ENCODE data around the gene PRIMPOL.

Gene PRIMPOL

DNA sequence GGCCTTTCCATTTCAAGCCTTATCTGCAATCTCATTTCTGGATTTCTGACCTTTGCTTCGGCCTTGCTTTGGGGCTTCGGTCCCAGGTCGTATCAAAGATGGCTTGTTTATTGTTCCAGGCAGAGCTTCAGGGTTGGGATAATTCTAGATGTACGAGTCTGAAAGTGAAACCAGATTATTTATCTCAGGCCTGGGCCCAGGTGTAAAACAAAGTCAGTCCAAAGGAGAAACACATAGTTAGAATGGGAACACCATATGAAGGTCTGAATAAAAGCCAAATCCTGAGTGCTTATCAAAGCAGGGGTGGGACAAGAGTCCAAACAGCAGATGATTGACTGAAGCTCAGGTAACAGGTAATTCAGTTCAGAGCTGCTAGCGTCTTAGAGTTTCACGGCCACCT is 17.1 kb downstream of the PRIMPOL start:
- DNase-seq (ENCODE audit: low spot score) = no peak

GRCh38 chr4:184668096-184668495 is 18.6 kb downstream of the PRIMPOL start:
- no peak for DNase-seq (ENCODE audit: low spot score)

DNA sequence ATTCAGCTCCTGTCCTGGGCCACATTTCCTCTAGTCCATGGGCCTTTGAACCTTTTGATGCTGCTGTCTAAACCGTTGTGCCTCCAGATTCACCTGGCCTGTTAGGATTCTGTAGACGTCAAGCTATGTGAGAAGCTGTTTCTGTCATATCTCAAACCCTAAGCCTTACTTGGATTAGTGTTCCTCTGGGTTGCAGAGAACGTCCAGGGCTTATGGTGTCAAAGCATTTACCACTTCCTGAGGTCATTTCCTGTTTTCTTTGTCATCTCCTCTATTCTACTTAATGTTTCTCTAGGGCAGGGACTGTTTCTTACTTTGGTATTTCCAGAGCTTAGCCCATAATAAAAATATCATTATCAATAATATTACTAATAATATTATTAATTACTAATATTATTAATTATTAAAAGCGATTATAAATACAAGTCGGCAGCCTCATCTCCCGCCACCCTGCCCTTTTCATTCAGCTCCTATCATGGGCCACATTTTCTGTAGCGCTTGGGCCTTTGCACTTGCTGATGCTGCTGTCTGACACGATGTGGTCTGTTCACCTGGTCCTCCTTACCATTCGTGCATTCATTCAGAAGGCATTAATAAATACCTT is 19.1 kb downstream of the PRIMPOL start:
- no peak for DNase-seq (ENCODE audit: low spot score)

DNA sequence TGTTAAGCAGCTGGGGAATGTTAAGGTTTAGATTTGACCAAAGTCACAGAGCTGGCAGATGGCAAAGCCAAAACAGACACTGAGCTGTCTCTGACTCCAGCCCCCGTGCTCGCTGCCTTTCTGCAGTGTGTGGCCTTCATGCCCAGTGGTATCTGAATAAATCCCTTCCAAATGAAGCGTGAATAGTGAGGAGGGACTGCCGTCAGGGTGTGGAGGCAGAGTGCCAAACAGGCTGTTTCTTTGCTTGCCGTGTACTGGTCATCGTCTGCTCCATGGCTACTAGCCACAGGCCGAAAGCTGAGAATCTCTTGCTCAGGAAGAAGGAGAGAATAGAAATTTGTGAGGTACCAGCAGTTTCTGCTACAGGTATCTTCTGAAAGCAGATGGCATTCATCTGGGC is 19.7 kb downstream of the PRIMPOL start:
- no peak for DNase-seq (ENCODE audit: low spot score)

GRCh38 chr4:184671101-184671500 is 21.6 kb downstream of the PRIMPOL start:
- no peak for DNase-seq (ENCODE audit: low spot score)

DNA sequence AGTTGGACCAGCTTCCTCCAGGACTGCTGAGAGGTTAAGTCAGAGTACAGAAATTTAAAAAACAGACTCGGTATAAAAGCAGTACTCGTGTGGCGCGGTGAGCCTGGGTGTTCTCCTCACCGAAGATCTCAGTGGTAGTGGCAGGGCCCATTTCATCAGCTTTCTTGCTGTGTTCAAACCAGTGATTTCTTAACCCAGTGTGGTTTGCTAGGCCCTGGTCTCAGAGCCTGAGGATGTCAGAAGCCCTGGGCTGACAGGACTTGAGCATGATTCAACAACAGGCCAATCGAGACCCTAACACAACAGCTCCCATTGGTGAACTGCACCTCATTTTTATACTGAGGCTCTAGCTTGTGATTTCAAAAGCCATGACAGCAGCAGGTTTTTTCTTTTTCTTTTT is 23.2 kb downstream of the PRIMPOL start:
- no peak for DNase-seq (ENCODE audit: low spot score)

DNA sequence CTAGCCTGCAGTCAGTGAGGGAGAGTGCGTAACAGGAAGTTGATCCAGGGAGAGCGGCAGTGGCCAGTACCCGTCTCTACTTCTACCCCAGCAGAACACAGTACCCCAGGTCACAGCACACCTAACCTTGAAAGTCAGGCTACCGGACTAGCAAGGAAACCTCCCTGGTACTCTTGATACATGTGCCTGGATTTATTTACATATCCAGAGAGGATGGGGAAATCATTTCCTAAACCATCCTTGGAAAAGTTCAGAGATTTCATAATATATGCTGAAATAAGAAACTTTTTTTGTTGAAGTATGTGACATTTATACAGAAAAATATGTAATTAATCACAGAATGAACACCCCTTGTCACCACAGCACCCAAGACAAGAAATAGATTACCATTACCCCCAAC is 24.5 kb downstream of the PRIMPOL start:
- DNase-seq (ENCODE audit: low spot score) = no peak

DNA sequence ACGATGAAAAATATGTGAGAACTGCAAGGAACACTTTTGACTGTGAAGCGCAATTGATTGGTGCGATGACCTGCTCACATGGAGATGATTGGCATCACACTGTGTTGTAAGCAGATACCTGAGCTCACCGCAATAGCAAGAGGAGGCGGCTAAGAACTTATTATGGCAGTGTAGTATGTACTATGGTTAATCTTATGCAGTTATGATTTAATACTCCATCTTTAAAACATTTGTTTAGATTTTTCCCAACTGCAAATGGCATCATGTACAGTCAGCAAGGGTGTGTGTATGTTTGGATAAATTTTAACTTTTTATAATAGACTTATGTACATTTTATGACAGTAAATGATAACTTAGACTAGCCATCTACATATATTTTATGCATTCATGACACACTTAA is 25.5 kb downstream of the PRIMPOL start:
- no peak for DNase-seq (ENCODE audit: low spot score)

- no peak for DNase-seq (ENCODE audit: low spot score)
These were observed 26.4 kb downstream of the PRIMPOL start for GRCh38 chr4:184675821-184676492.

- no peak for DNase-seq (ENCODE audit: low spot score)
These were observed 31.2 kb downstream of the PRIMPOL start for GRCh38 chr4:184680698-184681097.

DNA sequence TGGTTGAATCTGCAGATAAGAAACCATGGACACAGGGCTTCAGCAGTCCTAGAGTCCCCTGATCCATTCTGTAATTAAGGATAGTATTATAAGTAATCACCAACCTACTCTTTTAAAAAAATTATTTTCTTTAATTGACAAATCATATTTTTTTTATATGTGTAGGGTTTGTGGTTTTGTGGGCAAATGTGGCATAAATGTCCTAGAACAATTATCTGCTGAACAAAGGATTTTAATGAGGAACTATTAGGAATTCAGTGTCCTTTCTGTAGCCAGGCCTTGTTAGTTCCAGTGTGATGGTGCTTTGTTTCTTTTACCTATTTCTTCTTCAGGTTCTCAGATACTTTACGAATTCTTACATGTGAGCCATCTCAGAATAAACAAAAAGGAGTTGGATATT is 32.4 kb downstream of the PRIMPOL start:
- no peak for DNase-seq (ENCODE audit: low spot score)

GRCh38 chr4:184684491-184685189 is 35.1 kb downstream of the PRIMPOL start:
- DNase-seq (ENCODE audit: low spot score) = no peak

GRCh38 chr4:184688005-184688404 is 38.5 kb downstream of the PRIMPOL start:
- DNase-seq (ENCODE audit: low spot score) = no peak

GRCh38 chr4:184688447-184688846 is 38.9 kb downstream of the PRIMPOL start:
- no peak for DNase-seq (ENCODE audit: low spot score)

DNA sequence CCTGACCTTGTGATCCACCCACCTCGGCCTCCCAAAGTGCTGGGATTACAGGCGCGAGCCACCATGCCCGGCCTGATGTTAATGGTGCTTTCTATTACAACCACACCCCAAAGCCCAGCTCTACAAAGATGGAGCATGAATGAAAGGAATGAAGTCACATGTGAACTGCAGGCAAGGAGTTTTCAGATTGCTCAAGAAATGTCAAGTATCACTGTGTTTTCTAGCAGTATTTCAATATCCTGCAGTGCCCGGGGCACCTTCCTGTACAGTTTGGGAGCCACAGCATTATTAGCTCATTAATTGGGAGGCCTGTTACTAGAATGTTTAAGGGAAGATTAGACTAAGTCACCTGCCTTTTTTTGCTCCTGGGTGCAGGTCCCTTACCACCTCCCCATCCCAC is 40.1 kb downstream of the PRIMPOL start:
- DNase-seq (ENCODE audit: low spot score) = no peak

- DNase-seq (ENCODE audit: low spot score) = no peak
These were observed 43.5 kb downstream of the PRIMPOL start for GRCh38 chr4:184693056-184693455.

- no peak for DNase-seq (ENCODE audit: low spot score)
These were observed 44.9 kb downstream of the PRIMPOL start for GRCh38 chr4:184694412-184694956.

DNA sequence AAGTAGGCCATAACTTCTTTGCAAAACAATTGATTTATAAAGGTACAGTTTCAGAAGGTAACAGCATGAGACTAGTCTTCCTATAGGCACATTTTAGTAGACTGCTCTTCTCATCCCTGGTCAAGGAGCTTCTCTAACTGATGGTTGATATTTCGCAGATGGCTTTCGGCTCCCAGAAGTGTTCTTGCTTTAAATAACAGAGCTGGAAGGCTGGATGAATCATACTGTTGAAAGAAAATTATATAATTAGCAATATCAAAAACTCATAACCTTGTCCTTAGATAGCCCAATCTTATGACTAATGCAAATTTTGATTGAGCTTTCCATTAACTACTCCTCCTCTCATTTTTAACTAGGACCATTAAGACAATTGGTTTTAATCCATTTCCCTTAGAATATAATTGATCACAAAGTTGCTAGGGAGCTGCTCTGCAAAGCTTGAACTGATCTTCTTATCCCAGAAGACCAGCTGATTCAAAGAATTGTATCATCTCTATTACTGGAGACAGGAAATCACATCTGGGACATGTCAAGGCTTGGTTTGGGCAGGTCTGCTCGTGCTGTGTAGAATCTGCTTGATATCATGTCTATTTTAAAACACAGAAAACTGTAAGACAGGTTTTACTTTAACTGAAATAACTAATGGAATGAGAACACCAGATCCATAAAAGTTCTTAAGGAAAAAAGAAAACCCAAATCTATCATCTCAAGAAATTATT is 45.8 kb downstream of the PRIMPOL start:
- DNase-seq (ENCODE audit: low spot score) = no peak

DNA sequence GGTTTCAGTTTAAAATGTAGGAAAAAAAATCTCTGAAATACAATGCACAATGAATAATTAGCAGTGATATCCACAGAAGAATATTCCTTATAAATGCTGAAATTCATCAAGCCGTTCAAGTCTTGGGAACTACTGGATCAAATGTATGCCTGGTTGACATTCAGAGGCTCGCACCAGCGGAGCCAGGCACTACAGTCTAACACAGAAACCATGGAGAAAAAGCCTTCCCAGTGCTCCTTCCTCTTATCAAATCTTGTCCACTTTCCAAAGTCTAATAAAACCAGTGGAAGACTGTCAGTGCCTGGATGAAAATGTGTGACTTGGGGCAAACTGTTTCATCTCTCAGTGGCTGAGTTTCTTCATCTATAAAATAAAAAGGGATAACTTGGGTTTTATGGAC is 48.4 kb downstream of the PRIMPOL start:
- DNase-seq (ENCODE audit: low spot score) = no peak

GRCh38 chr4:184699941-184700340 is 50.4 kb downstream of the PRIMPOL start:
- DNase-seq (ENCODE audit: low spot score) = no peak

GRCh38 chr4:184702114-184702513 is 52.6 kb downstream of the PRIMPOL start:
- no peak for DNase-seq (ENCODE audit: low spot score)

DNA sequence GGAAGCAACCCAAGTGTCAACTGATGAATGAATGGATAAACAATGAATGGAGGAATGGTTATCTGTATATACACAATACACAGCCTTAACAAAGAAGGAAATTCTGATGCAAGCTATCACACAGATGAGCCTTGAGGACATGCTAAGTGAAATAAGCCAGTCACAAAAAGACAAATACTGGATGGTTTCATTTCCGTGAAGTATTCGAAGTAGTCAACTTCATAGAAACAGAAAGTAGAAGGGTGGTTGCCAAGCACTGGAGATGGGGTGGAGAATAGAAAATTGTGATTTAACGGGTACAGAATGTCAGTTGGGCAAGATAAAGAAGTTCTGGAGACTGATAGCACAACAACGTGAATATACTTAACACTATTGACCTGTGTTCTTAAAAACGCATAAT is 56.2 kb downstream of the PRIMPOL start:
- no peak for DNase-seq (ENCODE audit: low spot score)

DNA sequence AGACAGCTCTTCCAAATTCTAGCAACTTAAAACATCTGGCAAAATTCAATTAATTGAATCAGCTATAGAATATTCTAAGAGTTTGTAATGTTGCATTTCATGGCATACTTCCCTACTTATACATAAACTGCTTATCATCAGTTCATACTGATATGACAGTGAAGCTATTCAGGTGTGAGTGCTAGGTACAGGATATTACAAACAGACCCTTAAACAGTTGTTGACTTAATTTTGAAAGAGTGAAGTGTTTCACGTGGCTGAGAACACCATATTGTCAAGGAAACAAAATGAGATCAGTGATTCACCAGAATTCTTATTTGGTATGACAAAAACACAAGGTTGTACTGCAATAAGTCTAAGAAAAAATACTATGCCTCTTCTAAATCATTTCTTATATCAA is 56.9 kb downstream of the PRIMPOL start:
- no peak for DNase-seq (ENCODE audit: low spot score)

Data from left forelimb (tissue), 1 donor.